ENCODE results near the gene KRTAP4-1.

DNA sequence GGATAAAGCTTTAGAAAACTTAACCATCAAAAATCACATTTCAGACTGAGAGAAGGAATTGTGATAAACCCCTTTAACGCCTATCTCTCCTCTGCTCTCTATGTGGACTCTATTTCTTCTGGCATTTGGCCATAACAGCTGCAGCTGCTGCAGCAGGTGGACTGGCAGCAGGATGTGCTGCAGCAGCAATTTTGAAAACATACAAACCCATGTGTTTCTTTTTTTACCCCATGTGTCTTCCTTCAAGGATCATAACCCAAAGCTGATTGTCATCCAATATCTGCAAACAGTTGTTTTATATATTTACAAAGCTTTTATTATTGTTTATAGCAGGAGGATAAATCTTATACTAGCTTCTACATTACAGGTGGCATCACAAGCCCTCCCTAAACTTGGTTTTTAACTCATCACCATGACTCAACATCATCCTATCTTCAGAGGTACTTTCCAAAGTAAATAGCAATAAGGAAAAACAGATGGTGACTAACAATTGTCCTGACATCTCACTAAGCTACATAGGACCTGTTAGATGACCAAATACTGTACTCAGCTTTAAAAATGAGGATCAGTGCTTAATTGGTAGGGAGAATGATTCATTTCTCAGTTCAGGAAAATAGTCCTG is 27.2 kb upstream of the KRTAP4-1 start:
- TF ChIP-seq, protein P1, sequence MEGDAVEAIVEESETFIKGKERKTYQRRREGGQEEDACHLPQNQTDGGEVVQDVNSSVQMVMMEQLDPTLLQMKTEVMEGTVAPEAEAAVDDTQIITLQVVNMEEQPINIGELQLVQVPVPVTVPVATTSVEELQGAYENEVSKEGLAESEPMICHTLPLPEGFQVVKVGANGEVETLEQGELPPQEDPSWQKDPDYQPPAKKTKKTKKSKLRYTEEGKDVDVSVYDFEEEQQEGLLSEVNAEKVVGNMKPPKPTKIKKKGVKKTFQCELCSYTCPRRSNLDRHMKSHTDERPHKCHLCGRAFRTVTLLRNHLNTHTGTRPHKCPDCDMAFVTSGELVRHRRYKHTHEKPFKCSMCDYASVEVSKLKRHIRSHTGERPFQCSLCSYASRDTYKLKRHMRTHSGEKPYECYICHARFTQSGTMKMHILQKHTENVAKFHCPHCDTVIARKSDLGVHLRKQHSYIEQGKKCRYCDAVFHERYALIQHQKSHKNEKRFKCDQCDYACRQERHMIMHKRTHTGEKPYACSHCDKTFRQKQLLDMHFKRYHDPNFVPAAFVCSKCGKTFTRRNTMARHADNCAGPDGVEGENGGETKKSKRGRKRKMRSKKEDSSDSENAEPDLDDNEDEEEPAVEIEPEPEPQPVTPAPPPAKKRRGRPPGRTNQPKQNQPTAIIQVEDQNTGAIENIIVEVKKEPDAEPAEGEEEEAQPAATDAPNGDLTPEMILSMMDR (IDR thresholded peaks at IDR 0.05; ENCODE audit: low read depth, low read length, poor library complexity, severe bottlenecking): no peak
- no peak for TF ChIP-seq EZH2phosphoT487 (IDR thresholded peaks at IDR 0.05; ENCODE audit: borderline replicate concordance, low read length)

All from DOHH2 (cell line).